ENCODE measurements around the gene LRRTM4.
"Not testable (repeated sequence)": the region's sequence is repeated elsewhere in the genome, so short reads cannot be mapped to it uniquely, and the experiment has no call there.

The LRRTM4 gene

DNA sequence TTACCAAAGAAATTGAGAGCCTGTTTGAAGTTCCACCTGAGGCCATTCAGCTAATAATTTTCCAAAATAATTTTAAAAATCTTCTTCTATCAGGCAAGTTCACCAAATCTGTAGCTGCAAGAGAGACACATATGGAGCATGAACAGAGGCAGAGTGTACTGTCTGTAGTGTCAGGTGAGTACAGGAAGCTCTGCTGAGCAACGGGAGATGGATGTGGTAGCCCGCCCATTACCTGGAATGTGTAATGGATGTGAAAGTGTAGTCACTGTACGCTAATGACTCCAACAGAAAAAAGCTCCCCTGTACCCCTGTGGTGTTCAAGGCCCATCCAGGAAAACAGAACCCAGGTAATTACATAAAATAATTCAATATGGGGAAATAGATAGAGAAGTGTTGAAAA is 311.5 kb downstream of the LRRTM4 start:
- DNase-seq (ENCODE audit: insufficient read length, low spot score): no peak
- TF ChIP-seq SPI1 (IDR thresholded peaks at IDR 0.05; ENCODE audit: low read depth, low read length) (no peak), POU2F2 (IDR thresholded peaks at IDR 0.05; ENCODE audit: low read depth, low read length) (no peak)
- FAIRE-seq: no peak

GRCh38 chr2:77207331-77207730 is 314.8 kb downstream of the LRRTM4 start:
- TF ChIP-seq TAF1 (IDR thresholded peaks at IDR 0.05; ENCODE audit: low read depth, low read length): no peak
- TF ChIP-seq POU2F2 (IDR thresholded peaks at IDR 0.05; ENCODE audit: low read depth, low read length): no peak
- no peak for TF ChIP-seq POLR2AphosphoS5 (IDR thresholded peaks at IDR 0.05; ENCODE audit: low read depth, low read length)
- DNase-seq (ENCODE audit: insufficient read length, low spot score): no peak
- no peak for FAIRE-seq

- FAIRE-seq (no peak), DNase-seq (ENCODE audit: insufficient read length, low spot score) (no peak)
- TF ChIP-seq TAF1 (IDR thresholded peaks at IDR 0.05; ENCODE audit: low read depth, low read length) (no peak), POLR2AphosphoS5 (IDR thresholded peaks at IDR 0.05; ENCODE audit: low read depth, low read length) (no peak), POLR2A (IDR thresholded peaks at IDR 0.05; ENCODE audit: low read depth, low read length) (no peak), POU2F2 (IDR thresholded peaks at IDR 0.05; ENCODE audit: low read depth, low read length) (no peak), PAX5 (IDR thresholded peaks at IDR 0.05; ENCODE audit: insufficient read depth, low read length, severe bottlenecking) (no peak), SPI1 (IDR thresholded peaks at IDR 0.05; ENCODE audit: low read depth, low read length) (no peak)
Measured at GRCh38 chr2:77201755-77202154, 320.4 kb downstream of the LRRTM4 start.

- TF ChIP-seq PAX5 (IDR thresholded peaks at IDR 0.05; ENCODE audit: insufficient read depth, low read length, severe bottlenecking): no peak
- no peak for TF ChIP-seq POLR2AphosphoS5 (IDR thresholded peaks at IDR 0.05; ENCODE audit: low read depth, low read length)
- TF ChIP-seq TAF1 (IDR thresholded peaks at IDR 0.05; ENCODE audit: low read depth, low read length): no peak
- TF ChIP-seq POU2F2 (IDR thresholded peaks at IDR 0.05; ENCODE audit: low read depth, low read length): no peak
- no peak for TF ChIP-seq SPI1 (IDR thresholded peaks at IDR 0.05; ENCODE audit: low read depth, low read length)
- TF ChIP-seq POLR2A (IDR thresholded peaks at IDR 0.05; ENCODE audit: low read depth, low read length): no peak
- FAIRE-seq: no peak
- DNase-seq (ENCODE audit: insufficient read length, low spot score): no peak
Measured at GRCh38 chr2:77199411-77199810, 322.8 kb downstream of the LRRTM4 start.

GRCh38 chr2:77193858-77194448 is 328.2 kb downstream of the LRRTM4 start:
- DNase-seq (ENCODE audit: insufficient read length, low spot score) (no peak), FAIRE-seq (no peak)
- TF ChIP-seq POLR2A (IDR thresholded peaks at IDR 0.05; ENCODE audit: low read depth, low read length) (no peak), POLR2AphosphoS5 (IDR thresholded peaks at IDR 0.05; ENCODE audit: low read depth, low read length) (no peak), PAX5 (IDR thresholded peaks at IDR 0.05; ENCODE audit: insufficient read depth, low read length, severe bottlenecking) (no peak), POU2F2 (IDR thresholded peaks at IDR 0.05; ENCODE audit: low read depth, low read length) (no peak), SPI1 (IDR thresholded peaks at IDR 0.05; ENCODE audit: low read depth, low read length) (no peak), TAF1 (IDR thresholded peaks at IDR 0.05; ENCODE audit: low read depth, low read length) (no peak)

DNA sequence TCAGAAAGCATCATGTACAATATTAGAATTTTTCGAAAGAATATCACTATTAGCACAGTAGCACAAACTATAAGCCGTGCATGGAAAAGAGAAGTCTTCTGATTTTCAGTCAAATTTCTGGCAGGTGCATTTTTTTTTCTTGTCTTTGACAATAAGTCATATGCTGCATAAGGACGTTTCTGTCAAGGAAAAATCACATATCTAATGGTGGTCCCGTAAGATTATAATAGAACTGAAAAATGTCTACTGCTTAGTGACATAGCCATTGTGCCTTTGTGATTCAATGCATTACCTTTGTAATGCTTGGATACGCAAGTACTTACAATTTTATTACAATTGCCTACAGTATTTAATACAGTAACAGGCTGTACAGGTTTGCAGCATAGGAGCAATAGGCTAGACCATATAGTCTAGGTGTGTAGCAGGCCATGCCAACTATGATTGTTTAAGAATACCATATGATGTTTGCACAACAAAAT is 329.3 kb downstream of the LRRTM4 start:
- FAIRE-seq (no peak), DNase-seq (ENCODE audit: insufficient read length, low spot score) (no peak)
- TF ChIP-seq PAX5 (IDR thresholded peaks at IDR 0.05; ENCODE audit: insufficient read depth, low read length, severe bottlenecking): no peak
- no peak for TF ChIP-seq POU2F2 (IDR thresholded peaks at IDR 0.05; ENCODE audit: low read depth, low read length)
- no peak for TF ChIP-seq SPI1 (IDR thresholded peaks at IDR 0.05; ENCODE audit: low read depth, low read length)
- no peak for TF ChIP-seq POLR2A (IDR thresholded peaks at IDR 0.05; ENCODE audit: low read depth, low read length)
- TF ChIP-seq TAF1 (IDR thresholded peaks at IDR 0.05; ENCODE audit: low read depth, low read length): no peak
- no peak for TF ChIP-seq POLR2AphosphoS5 (IDR thresholded peaks at IDR 0.05; ENCODE audit: low read depth, low read length)

DNA sequence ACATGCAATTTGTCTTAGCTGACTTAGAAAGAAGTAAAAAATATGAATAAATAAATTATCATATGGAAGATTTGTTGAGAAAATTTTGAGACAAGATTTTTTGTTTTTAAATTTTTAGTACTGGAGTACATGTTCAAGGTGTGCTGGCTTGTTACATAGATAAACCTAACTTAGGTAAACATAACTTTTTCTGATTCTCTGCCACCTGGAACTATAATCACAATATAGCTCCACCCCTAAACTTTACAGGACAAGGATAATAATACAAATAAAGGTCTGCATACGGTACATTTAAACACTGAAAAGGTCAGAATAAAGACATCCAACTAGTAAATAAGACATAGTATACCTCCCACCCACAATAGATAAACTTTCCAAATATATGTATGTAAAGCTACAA is 330.5 kb downstream of the LRRTM4 start:
- no peak for DNase-seq (ENCODE audit: insufficient read length, low spot score)
- TF ChIP-seq PAX5 (IDR thresholded peaks at IDR 0.05; ENCODE audit: insufficient read depth, low read length, severe bottlenecking): no peak
- no peak for TF ChIP-seq POU2F2 (IDR thresholded peaks at IDR 0.05; ENCODE audit: low read depth, low read length)
- TF ChIP-seq TAF1 (IDR thresholded peaks at IDR 0.05; ENCODE audit: low read depth, low read length): no peak
- no peak for TF ChIP-seq SPI1 (IDR thresholded peaks at IDR 0.05; ENCODE audit: low read depth, low read length)
- no peak for TF ChIP-seq POLR2AphosphoS5 (IDR thresholded peaks at IDR 0.05; ENCODE audit: low read depth, low read length)
- no peak for TF ChIP-seq POLR2A (IDR thresholded peaks at IDR 0.05; ENCODE audit: low read depth, low read length)
- FAIRE-seq: no peak

- no peak for DNase-seq (ENCODE audit: insufficient read length, low spot score)
- FAIRE-seq: no peak
- TF ChIP-seq POU2F2 (IDR thresholded peaks at IDR 0.05; ENCODE audit: low read depth, low read length): no peak
- TF ChIP-seq POLR2AphosphoS5 (IDR thresholded peaks at IDR 0.05; ENCODE audit: low read depth, low read length): no peak
Measured at GRCh38 chr2:77190721-77191346, 331.3 kb downstream of the LRRTM4 start.

DNA sequence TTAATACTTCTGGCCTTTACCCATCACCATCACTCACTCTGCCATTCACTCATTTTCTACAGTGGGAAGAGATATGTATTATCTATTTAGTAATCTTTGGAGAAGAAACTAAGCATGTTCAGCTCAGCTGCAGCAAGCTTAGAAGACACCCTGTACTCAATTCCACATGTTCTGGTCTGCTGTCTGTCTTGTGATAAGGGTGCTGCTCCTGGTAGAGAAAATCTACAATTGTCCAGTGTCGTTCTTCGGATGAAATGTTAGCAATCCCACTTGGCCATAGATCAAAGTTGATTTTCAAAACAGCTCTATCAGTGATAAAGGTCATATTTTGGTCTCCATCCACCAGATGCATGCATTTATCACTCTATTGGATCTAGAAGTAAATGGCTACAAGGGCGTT is 337.1 kb downstream of the LRRTM4 start:
- TF ChIP-seq SPI1 (IDR thresholded peaks at IDR 0.05; ENCODE audit: low read depth, low read length): no peak
- FAIRE-seq (no peak), DNase-seq (ENCODE audit: insufficient read length, low spot score) (no peak)

DNA sequence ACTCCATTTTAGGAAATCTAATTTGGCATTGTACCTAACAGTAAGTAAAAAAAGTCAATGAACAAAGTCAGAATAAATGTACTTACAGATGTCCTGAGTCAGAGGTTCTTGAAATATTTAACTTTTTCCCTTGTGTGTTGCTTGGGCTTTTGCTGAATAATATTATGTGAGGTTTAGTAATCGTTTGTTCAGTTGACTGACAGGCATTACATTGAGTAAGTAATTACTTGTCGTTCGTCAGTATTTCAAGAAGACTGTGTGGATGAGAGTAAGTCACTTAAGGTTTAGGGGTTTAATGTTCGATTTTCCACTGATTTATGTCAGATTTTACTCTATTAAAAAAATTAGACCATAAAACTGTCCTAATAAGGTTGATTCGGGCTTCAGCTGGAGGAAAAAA is 342.9 kb downstream of the LRRTM4 start:
- no peak for DNase-seq (ENCODE audit: insufficient read length, low spot score)
- TF ChIP-seq POLR2A (IDR thresholded peaks at IDR 0.05; ENCODE audit: low read depth, low read length) (no peak), SPI1 (IDR thresholded peaks at IDR 0.05; ENCODE audit: low read depth, low read length) (no peak), TAF1 (IDR thresholded peaks at IDR 0.05; ENCODE audit: low read depth, low read length) (no peak), PAX5 (IDR thresholded peaks at IDR 0.05; ENCODE audit: insufficient read depth, low read length, severe bottlenecking) (no peak), POU2F2 (IDR thresholded peaks at IDR 0.05; ENCODE audit: low read depth, low read length) (no peak), POLR2AphosphoS5 (IDR thresholded peaks at IDR 0.05; ENCODE audit: low read depth, low read length) (no peak)
- FAIRE-seq: no peak

- not testable (repeated sequence) for FAIRE-seq; DNase-seq (ENCODE audit: insufficient read length, low spot score)
Measured at GRCh38 chr2:77175266-77175780, 346.9 kb downstream of the LRRTM4 start.

Measured in GM12891 (cell line).